SU-DHL-6 (cell line): Measurements from ENCODE around the gene TAF11L12.

Source experiments
- CTCF ChIP-seq: fragments of 200-600 bp; sonication (generic); IDR thresholded peaks from one replicate; pipeline ENCODE4 v1.5.1; 2017; ENCODE audit warnings: antibody characterized with exemption, mild to moderate bottlenecking, low read length, moderate library complexity; ENCODE audit not compliant: insufficient read depth, poor library complexity, severe bottlenecking
- EZH2phosphoT487 ChIP-seq: fragments of 200-600 bp; sonication (generic), shearing (Covaris generic); conservative IDR thresholded peaks from 2 replicates; pipeline ENCODE4 v1.6.1; 2018; ENCODE audit warnings: mild to moderate bottlenecking, antibody characterized with exemption, low read length, moderate library complexity, mixed read lengths

GRCh38 chr5:17614872-17615605 lies 4.8 kb downstream of the TAF11L12 start:
- no peak for TF ChIP-seq CTCF
- no peak for TF ChIP-seq EZH2phosphoT487
